Adrenal gland (tissue), 12 donors: ENCODE measurements around the gene TMEM108. TPM values are rescaled to one million over a fixed set of nuclear protein-coding genes. Genes with fewer than 3 reads are reported as not detected.
A peak's percentile ranks its signal among the peaks of the same experiment; 100 is the strongest.

Experiments
- DNase-seq, 7 donors: peaks; one replicate each; pipeline ENCODE4 v3.0.0-alpha.2; 2019 to 2020
- H3K27ac ChIP-seq, 5 donors: fragments of 200-600 bp; sonication (generic) in 4 of 5; 1 replicate in 3 of 5; 2 replicates in 2 of 5; pipeline versions ENCODE4 v1.5.1 to v1.8.0; 2016 to 2020; ENCODE audit warnings: mild to moderate bottlenecking in 1 of 5
- H3K27me3 ChIP-seq: fragments of 200-600 bp; 2 replicates; pipeline ENCODE4 v1.8.0; 2021
- H3K36me3 ChIP-seq, 2 donors: fragments of 200-600 bp; replicated peaks in 1 of 2; 1 replicate in 1 of 2; 2 replicates in 1 of 2; pipeline versions ENCODE4 v1.5.1 to v1.8.0; 2018 to 2022
- H3K4me1 ChIP-seq, 2 donors: fragments of 200-600 bp; replicated peaks in 1 of 2; 1 replicate in 1 of 2; 2 replicates in 1 of 2; pipeline versions ENCODE4 v1.5.1 to v1.8.0; 2018 to 2021
- H3K4me3 ChIP-seq, 4 donors: fragments of 200-600 bp; sonication (generic) in 3 of 4; one replicate each; pipeline ENCODE4 v1.5.1; 2016 to 2018
- H3K9me3 ChIP-seq, 3 donors: fragments of 200-600 bp; sonication (generic) in 1 of 3; replicated peaks in 1 of 3; 1 replicate in 2 of 3; 2 replicates in 1 of 3; pipeline versions ENCODE4 v1.5.1 to v1.8.0; 2016 to 2021
- POLR2A ChIP-seq, 2 donors: fragments of 450-650 bp; IDR thresholded peaks; one replicate each; pipeline ENCODE4 v1.6.1; 2017; ENCODE audit warnings: antibody characterized with exemption in 2 of 2, mild to moderate bottlenecking in 2 of 2, moderate library complexity in 1 of 2
- WGBS, 4 donors: extraction: QIAGEN DNeasy Blood & Tissue Kit in 2 of 4; methylation state at CpG; one replicate each; pipeline versions ENCODE4 v1.1.5 to v1.1.7; 2013 to 2017; 5-methylcytosine and 5-hydroxymethylcytosine counted together
- intact Hi-C, 2 donors: fragments of 100-400 bp; cut with DNase I; formaldehyde crosslinking; loops; one replicate each; pipeline versions ENCODE4 v1.14.1 to v1.15.0; 2022 to 2023
- polyA plus RNA-seq, 3 donors: library from polyadenylated mRNA; stranded (reverse); fragments of 200-250 nt in 2 of 3; fragments of 350-450 nt in 1 of 3; fragmentation: Illumina TruSeq in 1 of 3; extraction: RNeasy Lipid Tissue Mini Kit (QIAGEN cat#74804) in 1 of 3; gene quantifications; one replicate each; pipeline ENCODE4 v1.2.3, GENCODE V29; 2013 to 2014
- total RNA-seq, 9 donors: library from RNA; depleted of rRNA in 4 of 9; stranded (reverse); fragments of >200 nt in 4 of 9; fragments of 120-200 nt in 1 of 9; fragmentation: NEBNext Ultra II Directional in 1 of 9; extraction: Animal tissue kit (Norgen Biotek cat#: 25700) in 1 of 9; gene quantifications; one replicate each; pipeline versions ENCODE4 v1.1.0 to v1.2.4, GENCODE V29; 2013 to 2023
- TF ChIP-seq, protein P1 (sequence below), 6 experiments: fragments of 450-650 bp in 4 of 6; fragments of 200-600 bp in 2 of 6; sonication (generic) in 1 of 6; IDR thresholded peaks; 1 replicate in 5 of 6; 2 replicates in 1 of 6; pipeline versions ENCODE4 v1.5.1 to v1.8.0; 2016 to 2021; ENCODE audit warnings: antibody characterized with exemption in 6 of 6, mild to moderate bottlenecking in 2 of 6, moderate library complexity in 1 of 6
- donor health status: healthy with polysubstance abuse.
- donor health status: Bipolar disorder and iron deficiency.
- donor health status: DM: yes; HTN: yes; CAD: no.
- donor health status: DM: no; HTN: no; CAD: no.
- donor health status: DM: no; HTN: no; CAD: no.
- donor health status: DM: yes; HTN: yes; CAD: no.

The TMEM108 gene
- total and polyA plus RNA-seq, 12 donors = 0.67 to 38.0 (median 14.8) TPM

DNA sequence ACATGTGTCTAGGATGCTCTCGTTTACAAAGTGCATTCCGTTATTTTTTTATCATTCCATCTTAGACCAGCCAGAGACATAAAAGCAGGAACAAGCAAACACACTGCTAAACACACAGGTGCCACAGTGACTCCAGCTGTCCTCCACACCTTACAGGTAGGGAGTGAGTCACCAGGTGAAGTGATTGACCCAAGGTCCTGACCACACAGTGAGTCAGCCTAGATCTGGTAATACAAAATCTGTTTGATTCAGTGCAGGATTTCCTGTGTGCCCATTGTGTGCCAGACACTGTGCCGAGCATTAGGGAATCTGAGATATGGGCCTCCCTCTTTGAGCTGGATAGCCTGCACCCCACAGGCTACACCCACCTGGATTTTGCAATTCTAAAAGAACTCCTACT lies 345.0 kb downstream of the TMEM108 start:
- peaks cover 3 to 4% of the 10 kb centered on the region in 2 donors for H3K4me1 ChIP-seq
- H3K4me3 ChIP-seq = no peak overlapping the region
- no peaks in the 10 kb centered on the region for H3K36me3 ChIP-seq
- no peak for TF ChIP-seq POLR2A (IDR thresholded peaks at IDR 0.05)
- TF ChIP-seq, protein P1, sequence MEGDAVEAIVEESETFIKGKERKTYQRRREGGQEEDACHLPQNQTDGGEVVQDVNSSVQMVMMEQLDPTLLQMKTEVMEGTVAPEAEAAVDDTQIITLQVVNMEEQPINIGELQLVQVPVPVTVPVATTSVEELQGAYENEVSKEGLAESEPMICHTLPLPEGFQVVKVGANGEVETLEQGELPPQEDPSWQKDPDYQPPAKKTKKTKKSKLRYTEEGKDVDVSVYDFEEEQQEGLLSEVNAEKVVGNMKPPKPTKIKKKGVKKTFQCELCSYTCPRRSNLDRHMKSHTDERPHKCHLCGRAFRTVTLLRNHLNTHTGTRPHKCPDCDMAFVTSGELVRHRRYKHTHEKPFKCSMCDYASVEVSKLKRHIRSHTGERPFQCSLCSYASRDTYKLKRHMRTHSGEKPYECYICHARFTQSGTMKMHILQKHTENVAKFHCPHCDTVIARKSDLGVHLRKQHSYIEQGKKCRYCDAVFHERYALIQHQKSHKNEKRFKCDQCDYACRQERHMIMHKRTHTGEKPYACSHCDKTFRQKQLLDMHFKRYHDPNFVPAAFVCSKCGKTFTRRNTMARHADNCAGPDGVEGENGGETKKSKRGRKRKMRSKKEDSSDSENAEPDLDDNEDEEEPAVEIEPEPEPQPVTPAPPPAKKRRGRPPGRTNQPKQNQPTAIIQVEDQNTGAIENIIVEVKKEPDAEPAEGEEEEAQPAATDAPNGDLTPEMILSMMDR (IDR thresholded peaks at IDR 0.05) = no peak
- no peak for DNase-seq
- WGBS, 4 donors = 81 to 92% (median 90%) methylated on average over 2 to 3 of the region's 3 CpGs
- intact Hi-C loops = loop anchor here (10.0 kb wide), 1 partner anchor 648 kb away; no protein-coding TSS in a partner anchor
- no peaks in the 10 kb centered on the region for H3K9me3 ChIP-seq
- no peak overlapping the region for H3K27ac ChIP-seq
- H3K27me3 ChIP-seq = no peaks in the 10 kb centered on the region

GRCh38 chr3:133383741-133384140 lies 345.6 kb downstream of the TMEM108 start:
- DNase-seq = peak in 1 of 7 donors; percentile 42
- Histone ChIP-seq H3K27ac (no peak overlapping the region), H3K36me3 (no peaks in the 10 kb centered on the region), H3K27me3 (no peaks in the 10 kb centered on the region), H3K4me1 (peaks cover 3 to 10% of the 10 kb centered on the region in 2 donors), H3K9me3 (no peaks in the 10 kb centered on the region), H3K4me3 (no peak overlapping the region)
- no peak for TF ChIP-seq POLR2A (IDR thresholded peaks at IDR 0.05)
- TF ChIP-seq, protein P1 (IDR thresholded peaks at IDR 0.05) = no peak
- WGBS, 4 donors = 81 to 86% (median 82%) methylated on average over 5 of the region's 5 CpGs
- intact Hi-C loops = loop anchor here (2.0 to 10.0 kb wide), 2 partner anchors 345 to 649 kb away; partner anchors contain the start of gene TMEM108 (in 1 of the 2)

- WGBS, 4 donors = 20 to 44% (median 23%) methylated on average over 6 to 13 of the region's 13 CpGs
- DNase-seq = peak; percentile 67 to 91 (median 80)
- H3K27me3 ChIP-seq = no peaks in the 10 kb centered on the region
- H3K4me1 ChIP-seq = peaks cover 3 to 10% of the 10 kb centered on the region in 2 donors
- intact Hi-C loops = loop anchor here (2.0 to 10.0 kb wide), 3 partner anchors 342 to 650 kb away; partner anchors contain the start of gene TMEM108 (in 1 of the 2)
- TF ChIP-seq POLR2A (IDR thresholded peaks at IDR 0.05) = no peak
- TF ChIP-seq, protein P1 (IDR thresholded peaks at IDR 0.05) = peak; percentile 74 to 93 (median 90)
- H3K36me3 ChIP-seq = no peaks in the 10 kb centered on the region
- no peaks in the 10 kb centered on the region for H3K9me3 ChIP-seq
- H3K4me3 ChIP-seq = no peak overlapping the region
- H3K27ac ChIP-seq = no peak overlapping the region
These were observed 346.3 kb downstream of the TMEM108 start for GRCh38 chr3:133384331-133385027.

GRCh38 chr3:133386876-133387275 lies 348.7 kb downstream of the TMEM108 start:
- no peak overlapping the region for H3K27ac ChIP-seq
- TF ChIP-seq, protein P1 (IDR thresholded peaks at IDR 0.05) = no peak
- no peak for TF ChIP-seq POLR2A (IDR thresholded peaks at IDR 0.05)
- no peaks in the 10 kb centered on the region for H3K36me3 ChIP-seq
- no peaks in the 10 kb centered on the region for H3K9me3 ChIP-seq
- peaks cover 0 to 10% of the 10 kb centered on the region in 2 donors for H3K4me1 ChIP-seq
- DNase-seq = no peak
- H3K4me3 ChIP-seq = no peak overlapping the region
- intact Hi-C loops = loop anchor here (5.0 to 10.0 kb wide), 2 partner anchors 345 to 652 kb away; no protein-coding TSS in a partner anchor
- H3K27me3 ChIP-seq = no peaks in the 10 kb centered on the region
